ENCODE measurements around the gene DRAP1. TPM values are rescaled to one million over a fixed set of nuclear protein-coding genes. Genes with fewer than 3 reads are reported as not detected.

Gene DRAP1
- polyA plus RNA-seq, 2 of the 4 experiments (the other 2 are of a cell fraction) = 73.7 to 143 TPM

- ChIA-PET CTCF (interaction anchor here (0.8 to 7.5 kb wide), 7 partner anchors 9 to 158 kb away, joined by 3 to 158 read pairs (median 4); partner anchors contain the start of genes C11orf68, CFL1, FIBP and KAT5), POLR2A (interaction anchor here (0.8 to 2.9 kb wide), 5 partner anchors 10 to 207 kb away, joined by 3 to 15 read pairs (median 4); partner anchors contain the start of genes FIBP, MUS81 and RELA)
- ATAC-seq = peak; percentile 1 to 4; a peak in 4 of 6 replicates
- FAIRE-seq = no peak
- Histone ChIP-seq H3K4me3 (no peak overlapping the region), H3K27ac (no peak overlapping the region), H3K9me3 (no peaks in the 10 kb centered on the region), H3K4me2 (no peak overlapping the region), H3K4me1 (peaks cover 6% of the 10 kb centered on the region)
- WGBS (ENCODE audit: missing lambda C conversion rate) = 84% methylated on average over 24 of the region's 24 CpGs
- DNase-seq (ENCODE audit: low read depth in 1 of 2, low spot score in 1 of 2) = no peak
- TF ChIP-seq PHF8 (IDR thresholded peaks at IDR 0.05; ENCODE audit: borderline replicate concordance, low read depth) = no peak
- TF ChIP-seq, protein P1, sequence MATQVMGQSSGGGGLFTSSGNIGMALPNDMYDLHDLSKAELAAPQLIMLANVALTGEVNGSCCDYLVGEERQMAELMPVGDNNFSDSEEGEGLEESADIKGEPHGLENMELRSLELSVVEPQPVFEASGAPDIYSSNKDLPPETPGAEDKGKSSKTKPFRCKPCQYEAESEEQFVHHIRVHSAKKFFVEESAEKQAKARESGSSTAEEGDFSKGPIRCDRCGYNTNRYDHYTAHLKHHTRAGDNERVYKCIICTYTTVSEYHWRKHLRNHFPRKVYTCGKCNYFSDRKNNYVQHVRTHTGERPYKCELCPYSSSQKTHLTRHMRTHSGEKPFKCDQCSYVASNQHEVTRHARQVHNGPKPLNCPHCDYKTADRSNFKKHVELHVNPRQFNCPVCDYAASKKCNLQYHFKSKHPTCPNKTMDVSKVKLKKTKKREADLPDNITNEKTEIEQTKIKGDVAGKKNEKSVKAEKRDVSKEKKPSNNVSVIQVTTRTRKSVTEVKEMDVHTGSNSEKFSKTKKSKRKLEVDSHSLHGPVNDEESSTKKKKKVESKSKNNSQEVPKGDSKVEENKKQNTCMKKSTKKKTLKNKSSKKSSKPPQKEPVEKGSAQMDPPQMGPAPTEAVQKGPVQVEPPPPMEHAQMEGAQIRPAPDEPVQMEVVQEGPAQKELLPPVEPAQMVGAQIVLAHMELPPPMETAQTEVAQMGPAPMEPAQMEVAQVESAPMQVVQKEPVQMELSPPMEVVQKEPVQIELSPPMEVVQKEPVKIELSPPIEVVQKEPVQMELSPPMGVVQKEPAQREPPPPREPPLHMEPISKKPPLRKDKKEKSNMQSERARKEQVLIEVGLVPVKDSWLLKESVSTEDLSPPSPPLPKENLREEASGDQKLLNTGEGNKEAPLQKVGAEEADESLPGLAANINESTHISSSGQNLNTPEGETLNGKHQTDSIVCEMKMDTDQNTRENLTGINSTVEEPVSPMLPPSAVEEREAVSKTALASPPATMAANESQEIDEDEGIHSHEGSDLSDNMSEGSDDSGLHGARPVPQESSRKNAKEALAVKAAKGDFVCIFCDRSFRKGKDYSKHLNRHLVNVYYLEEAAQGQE (IDR thresholded peaks at IDR 0.05) = no peak
- TF ChIP-seq, protein P2, sequence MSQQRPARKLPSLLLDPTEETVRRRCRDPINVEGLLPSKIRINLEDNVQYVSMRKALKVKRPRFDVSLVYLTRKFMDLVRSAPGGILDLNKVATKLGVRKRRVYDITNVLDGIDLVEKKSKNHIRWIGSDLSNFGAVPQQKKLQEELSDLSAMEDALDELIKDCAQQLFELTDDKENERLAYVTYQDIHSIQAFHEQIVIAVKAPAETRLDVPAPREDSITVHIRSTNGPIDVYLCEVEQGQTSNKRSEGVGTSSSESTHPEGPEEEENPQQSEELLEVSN (IDR thresholded peaks at IDR 0.05; ENCODE audit: borderline replicate concordance, low read depth) = no peak
- TF ChIP-seq POLR2A (IDR thresholded peaks at IDR 0.05; ENCODE audit: low read length) = peak; percentile 21
- no peak for TF ChIP-seq MYC (IDR thresholded peaks at IDR 0.05; ENCODE audit: borderline replicate concordance, low read length)
- TF ChIP-seq CEBPB (IDR thresholded peaks at IDR 0.05) = no peak
- TF ChIP-seq, protein P3, sequence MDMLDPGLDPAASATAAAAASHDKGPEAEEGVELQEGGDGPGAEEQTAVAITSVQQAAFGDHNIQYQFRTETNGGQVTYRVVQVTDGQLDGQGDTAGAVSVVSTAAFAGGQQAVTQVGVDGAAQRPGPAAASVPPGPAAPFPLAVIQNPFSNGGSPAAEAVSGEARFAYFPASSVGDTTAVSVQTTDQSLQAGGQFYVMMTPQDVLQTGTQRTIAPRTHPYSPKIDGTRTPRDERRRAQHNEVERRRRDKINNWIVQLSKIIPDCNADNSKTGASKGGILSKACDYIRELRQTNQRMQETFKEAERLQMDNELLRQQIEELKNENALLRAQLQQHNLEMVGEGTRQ (IDR thresholded peaks at IDR 0.05) = no peak
- no peak for TF ChIP-seq ZFP36 (IDR thresholded peaks at IDR 0.05; ENCODE audit: borderline replicate concordance, partially characterized antibody)
- TF ChIP-seq EHF (CRISPR knock-in tag; IDR thresholded peaks at IDR 0.05) = no peak
- no peak for TF ChIP-seq KDM1A (IDR thresholded peaks at IDR 0.05; ENCODE audit: low read depth)
- no peak for TF ChIP-seq NFE2L2 (conservative IDR thresholded peaks at IDR 0.05; ENCODE audit: low read length)
- no peak for TF ChIP-seq EHMT2 (IDR thresholded peaks at IDR 0.05; ENCODE audit: low read depth)
- no peak; the same call in 1 of the 2 replicates for TF ChIP-seq PBX3 (IDR thresholded peaks at IDR 0.05)
- TF ChIP-seq HMGXB4 (CRISPR knock-in tag; IDR thresholded peaks at IDR 0.05; ENCODE audit: borderline replicate concordance) = 0 out of 2 replicates have a peak, but pooled peaks have one; percentile 2
- no peak for TF ChIP-seq ZSCAN20 (CRISPR knock-in tag; IDR thresholded peaks at IDR 0.05)
- TF ChIP-seq ZNF302 (CRISPR knock-in tag; IDR thresholded peaks at IDR 0.05) = no peak
These were observed 49.5 kb upstream of the DRAP1 start for GRCh38 chr11:65869643-65870306.

DNA sequence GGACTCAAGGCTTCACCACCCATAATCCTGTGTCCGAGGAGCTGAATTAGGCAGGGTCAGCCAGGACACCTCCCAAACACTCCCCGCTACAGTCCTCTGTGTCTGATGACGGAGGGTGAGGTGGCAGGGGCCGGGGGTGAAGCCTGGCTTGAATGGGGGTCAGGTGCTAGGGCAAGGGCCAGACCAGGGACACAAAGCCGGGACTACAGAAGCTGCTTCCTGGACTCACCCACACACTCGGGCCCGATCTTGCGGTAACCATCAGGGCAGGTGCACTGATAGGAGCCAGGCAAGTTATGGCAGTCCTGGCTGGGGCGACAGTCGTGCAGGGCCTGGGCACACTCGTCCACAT lies 48.9 kb upstream of the DRAP1 start:
- Histone ChIP-seq H3K27ac (no peak overlapping the region), H3K4me1 (peaks cover 6% of the 10 kb centered on the region), H3K4me3 (no peak overlapping the region), H3K9me3 (no peaks in the 10 kb centered on the region), H3K4me2 (no peak overlapping the region)
- 88% methylated on average over 10 of the region's 11 CpGs for WGBS (ENCODE audit: missing lambda C conversion rate)
- no peak for DNase-seq (ENCODE audit: low read depth in 1 of 2, low spot score in 1 of 2)
- FAIRE-seq = no peak
- ATAC-seq = peak; percentile 1 to 5; a peak in 3 of 6 replicates
- ChIA-PET CTCF (interaction anchor here (1.3 to 7.5 kb wide), 4 partner anchors 10 to 159 kb away, joined by 3 to 158 read pairs (median 45); partner anchors contain the start of genes C11orf68, CFL1, FIBP and KAT5), POLR2A (interaction anchor here (0.8 to 2.9 kb wide), 3 partner anchors 11 to 18 kb away, joined by 3 to 15 read pairs (median 4); partner anchors contain the start of genes FIBP and MUS81)
- TF ChIP-seq, protein P1 (IDR thresholded peaks at IDR 0.05) = no peak
- TF ChIP-seq HMGXB4 (CRISPR knock-in tag; IDR thresholded peaks at IDR 0.05; ENCODE audit: borderline replicate concordance) (no peak), ZC3H11A (IDR thresholded peaks at IDR 0.05) (no peak), CBX8 (IDR thresholded peaks at IDR 0.05) (no peak), PHF8 (IDR thresholded peaks at IDR 0.05; ENCODE audit: borderline replicate concordance, low read depth) (no peak)
- TF ChIP-seq, protein P3 (IDR thresholded peaks at IDR 0.05) = no peak

All from A549 (cell line).